ENCODE data around the gene SLC14A1.

SLC14A1 gene

DNA sequence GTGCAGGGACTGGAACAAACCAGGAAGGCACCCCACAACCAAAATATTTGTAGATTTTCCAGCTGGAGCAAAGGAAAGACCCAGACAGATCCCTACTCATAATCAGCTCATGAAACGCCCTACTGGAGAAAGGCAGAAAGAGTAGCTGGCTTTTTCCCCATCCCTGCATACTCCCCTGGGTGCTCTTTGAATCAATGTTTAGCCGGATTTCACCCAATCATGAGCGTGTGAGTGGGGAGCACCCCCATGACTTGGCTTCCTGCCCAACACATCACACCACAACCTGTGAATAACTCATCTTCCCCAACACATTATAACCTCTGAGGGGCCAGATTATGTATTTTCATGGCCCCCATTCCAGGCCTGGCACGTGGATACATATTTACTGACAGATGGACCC lies 35.1 kb upstream of the SLC14A1 start:
- no peak for DNase-seq
- H3K27me3 ChIP-seq (ENCODE audit: insufficient read depth, low read depth, severe bottlenecking): peaks cover 26% of the 10 kb centered on the region
- TF ChIP-seq, protein P1, sequence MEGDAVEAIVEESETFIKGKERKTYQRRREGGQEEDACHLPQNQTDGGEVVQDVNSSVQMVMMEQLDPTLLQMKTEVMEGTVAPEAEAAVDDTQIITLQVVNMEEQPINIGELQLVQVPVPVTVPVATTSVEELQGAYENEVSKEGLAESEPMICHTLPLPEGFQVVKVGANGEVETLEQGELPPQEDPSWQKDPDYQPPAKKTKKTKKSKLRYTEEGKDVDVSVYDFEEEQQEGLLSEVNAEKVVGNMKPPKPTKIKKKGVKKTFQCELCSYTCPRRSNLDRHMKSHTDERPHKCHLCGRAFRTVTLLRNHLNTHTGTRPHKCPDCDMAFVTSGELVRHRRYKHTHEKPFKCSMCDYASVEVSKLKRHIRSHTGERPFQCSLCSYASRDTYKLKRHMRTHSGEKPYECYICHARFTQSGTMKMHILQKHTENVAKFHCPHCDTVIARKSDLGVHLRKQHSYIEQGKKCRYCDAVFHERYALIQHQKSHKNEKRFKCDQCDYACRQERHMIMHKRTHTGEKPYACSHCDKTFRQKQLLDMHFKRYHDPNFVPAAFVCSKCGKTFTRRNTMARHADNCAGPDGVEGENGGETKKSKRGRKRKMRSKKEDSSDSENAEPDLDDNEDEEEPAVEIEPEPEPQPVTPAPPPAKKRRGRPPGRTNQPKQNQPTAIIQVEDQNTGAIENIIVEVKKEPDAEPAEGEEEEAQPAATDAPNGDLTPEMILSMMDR (IDR thresholded peaks at IDR 0.05; ENCODE audit: low read depth, low read length): 0 out of 2 replicates have a peak, but pooled peaks have one; percentile 2
- H3K36me3 ChIP-seq: no peaks in the 10 kb centered on the region
- H3K27ac ChIP-seq: no peak overlapping the region
- H3K4me3 ChIP-seq (ENCODE audit: low read depth, low read length): no peak overlapping the region
- H3K9me3 ChIP-seq (ENCODE audit: severe bottlenecking): no peaks in the 10 kb centered on the region

DNA sequence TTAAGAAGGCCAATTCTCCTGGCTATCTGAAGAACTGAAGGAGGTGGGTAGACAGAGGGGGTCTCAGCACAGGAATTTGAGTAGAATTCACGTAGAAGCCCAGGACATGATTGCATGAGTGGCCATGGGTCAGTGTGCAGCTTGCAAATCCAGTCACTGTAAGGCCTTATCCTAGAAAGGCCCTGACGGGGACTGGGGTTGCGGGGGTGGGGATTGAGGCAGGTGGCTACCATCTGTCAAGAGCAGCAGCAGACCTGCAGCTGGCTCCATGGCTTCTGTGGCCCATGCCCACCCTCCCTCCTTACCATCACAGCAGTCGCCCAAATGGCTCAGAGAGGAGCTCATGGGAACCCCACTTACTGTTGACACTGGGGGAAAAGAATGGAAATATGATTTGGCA lies 34.6 kb upstream of the SLC14A1 start:
- Histone ChIP-seq H3K9me3 (ENCODE audit: severe bottlenecking) (peaks cover 4% of the 10 kb centered on the region), H3K27me3 (ENCODE audit: insufficient read depth, low read depth, severe bottlenecking) (peaks cover 21% of the 10 kb centered on the region), H3K36me3 (no peaks in the 10 kb centered on the region), H3K4me3 (ENCODE audit: low read depth, low read length) (no peak overlapping the region), H3K27ac (no peak overlapping the region)
- DNase-seq: peak; percentile 80
- TF ChIP-seq, protein P1 (IDR thresholded peaks at IDR 0.05; ENCODE audit: low read depth, low read length): no peak

- Histone ChIP-seq H3K9me3 (ENCODE audit: severe bottlenecking) (peaks cover 14% of the 10 kb centered on the region), H3K4me3 (ENCODE audit: low read depth, low read length) (no peak overlapping the region), H3K27me3 (ENCODE audit: insufficient read depth, low read depth, severe bottlenecking) (peaks cover 25% of the 10 kb centered on the region), H3K27ac (no peak overlapping the region), H3K36me3 (no peaks in the 10 kb centered on the region)
- TF ChIP-seq, protein P1 (IDR thresholded peaks at IDR 0.05; ENCODE audit: low read depth, low read length): peak; percentile 92
- DNase-seq: peak; percentile 75
These were observed 32.8 kb upstream of the SLC14A1 start for GRCh38 chr18:45690975-45691815.

DNA sequence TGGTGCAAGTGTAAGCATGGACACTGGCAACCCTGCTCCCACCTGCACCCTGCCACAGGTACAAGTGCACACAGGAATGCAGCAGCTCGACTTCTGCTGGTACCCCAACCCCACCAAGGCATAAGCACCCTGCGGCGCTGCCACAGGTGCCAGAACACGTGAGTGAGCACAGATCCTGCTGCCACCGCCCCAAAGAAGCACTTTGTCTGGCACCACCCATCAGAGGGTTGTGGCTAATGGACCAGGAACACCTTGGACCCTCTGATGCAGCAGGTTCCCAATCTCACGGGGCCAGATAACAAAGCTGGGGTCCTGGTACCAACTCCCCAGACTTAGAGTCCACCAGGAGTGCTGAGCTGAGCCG lies 32.2 kb upstream of the SLC14A1 start:
- H3K36me3 ChIP-seq: no peaks in the 10 kb centered on the region
- no peak overlapping the region for H3K4me3 ChIP-seq (ENCODE audit: low read depth, low read length)
- TF ChIP-seq, protein P1 (IDR thresholded peaks at IDR 0.05; ENCODE audit: low read depth, low read length): no peak
- H3K27ac ChIP-seq: no peak overlapping the region
- H3K9me3 ChIP-seq (ENCODE audit: severe bottlenecking): peaks cover 14% of the 10 kb centered on the region
- DNase-seq: no peak
- peaks cover 27% of the 10 kb centered on the region for H3K27me3 ChIP-seq (ENCODE audit: insufficient read depth, low read depth, severe bottlenecking)

GRCh38 chr18:45702708-45703265 lies 21.2 kb upstream of the SLC14A1 start:
- Histone ChIP-seq H3K4me3 (ENCODE audit: low read depth, low read length) (no peak overlapping the region), H3K9me3 (ENCODE audit: severe bottlenecking) (peaks cover 15% of the 10 kb centered on the region), H3K27ac (no peak overlapping the region), H3K27me3 (ENCODE audit: insufficient read depth, low read depth, severe bottlenecking) (peaks cover 20% of the 10 kb centered on the region), H3K36me3 (no peaks in the 10 kb centered on the region)
- TF ChIP-seq, protein P1 (IDR thresholded peaks at IDR 0.05; ENCODE audit: low read depth, low read length): no peak
- no peak for DNase-seq

Measured in WERI-Rb-1 (cell line).